H1 (cell line): ENCODE measurements around the gene LRRC3C. TPM values are rescaled to one million over a fixed set of nuclear protein-coding genes. Genes with fewer than 3 reads are reported as not detected.

ENCODE experiments used
- CTCF ChIA-PET: fragments of 300-600 bp; sonication (Branson Sonifier 250); formaldehyde crosslinking; loops from one replicate; lab custom pipeline; 2021; ENCODE audit not compliant: partially characterized antibody; lab: Charles Lee
- POLR2A ChIA-PET: fragments of 300-600 bp; sonication (Branson Sonifier 250); formaldehyde crosslinking; loops from one replicate; lab custom pipeline; 2021; ENCODE audit warnings: inconsistent platforms; ENCODE audit not compliant: partially characterized antibody; lab: Charles Lee
- DNase-seq, 2 experiments: peaks; one replicate each; pipeline versions ENCODE4 v3.0.0 to v3.0.0-alpha.2; 2010 to 2022; ENCODE audit warnings: low spot score in 2 of 2, low read depth in 1 of 2, mixed read lengths in 1 of 2
- FAIRE-seq: peaks from 2 replicates; lab custom pipeline; 2011; peaks lifted over from hg19 to GRCh38; lab: Jason Lieb, UNC
- H2AFZ ChIP-seq: 2 replicates; pipeline ENCODE4 v1.8.1; 2012; ENCODE audit warnings: low read length, inconsistent platforms
- H2AK5ac ChIP-seq: 2 replicates; pipeline ENCODE4 v1.6.1; 2013; ENCODE audit warnings: low read depth, low read length
- H2BK120ac ChIP-seq: replicated peaks from 2 replicates; pipeline ENCODE3; 2013; ENCODE audit warnings: low read depth, low read length, inconsistent platforms
- H2BK12ac ChIP-seq: 2 replicates; pipeline ENCODE4 v1.6.1; 2013; ENCODE audit warnings: low read depth, low read length
- H2BK15ac ChIP-seq: 2 replicates; pipeline ENCODE4 v1.6.1; 2013; ENCODE audit warnings: low read length
- H2BK20ac ChIP-seq: 2 replicates; pipeline ENCODE4 v1.6.1; 2013; ENCODE audit warnings: low read length
- H2BK5ac ChIP-seq: 2 replicates; pipeline ENCODE4 v1.6.1; 2013; ENCODE audit warnings: low read depth, low read length
- H3K14ac ChIP-seq: 2 replicates; pipeline ENCODE4 v1.6.1; 2013; ENCODE audit warnings: inconsistent platforms; ENCODE audit not compliant: insufficient read length
- H3K18ac ChIP-seq: 2 replicates; pipeline ENCODE4 v1.6.1; 2013; ENCODE audit warnings: low read length; ENCODE audit errors: extremely low read depth
- H3K23ac ChIP-seq: 2 replicates; pipeline ENCODE4 v1.6.1; 2013; ENCODE audit warnings: inconsistent platforms; ENCODE audit not compliant: insufficient read length
- H3K23me2 ChIP-seq: 2 replicates; pipeline ENCODE4 v1.6.1; 2013; ENCODE audit warnings: low read depth, low read length
- H3K27ac ChIP-seq: 2 replicates; pipeline ENCODE4 v1.6.1; 2011; ENCODE audit warnings: low read depth, low read length, inconsistent platforms
- H3K27me3 ChIP-seq, 4 experiments: replicated peaks in 1 of 4; 1 replicate in 1 of 4; 2 replicates in 3 of 4; pipeline versions ENCODE4 v1.6.1 to v1.8.1; 2011 to 2013; ENCODE audit warnings: low read length in 3 of 4, mild to moderate bottlenecking in 3 of 4, inconsistent platforms in 2 of 4, mixed read lengths in 2 of 4, moderate library complexity in 1 of 4; ENCODE audit not compliant: control insufficient read depth in 3 of 4, insufficient read depth in 3 of 4; ENCODE audit errors: extremely low read depth in 1 of 4
- H3K36me3 ChIP-seq, 4 experiments: 2 replicates each; pipeline versions ENCODE4 v1.6.1 to v1.8.1; 2011 to 2013; ENCODE audit warnings: mild to moderate bottlenecking in 4 of 4, low read length in 3 of 4, moderate library complexity in 2 of 4, control low read depth in 1 of 4, inconsistent platforms in 1 of 4; ENCODE audit not compliant: insufficient read depth in 4 of 4, control insufficient read depth in 2 of 4
- H3K4ac ChIP-seq: replicated peaks from 2 replicates; pipeline ENCODE3; 2013; ENCODE audit warnings: low read length, low read depth, mixed read lengths, inconsistent platforms; ENCODE audit not compliant: insufficient read length
- H3K4me1 ChIP-seq, 4 experiments: replicated peaks in 1 of 4; 1 replicate in 1 of 4; 2 replicates in 3 of 4; pipeline versions ENCODE4 v1.6.1 to v1.8.1; 2011 to 2013; ENCODE audit warnings: low read length in 3 of 4, inconsistent platforms in 2 of 4, mixed read lengths in 1 of 4; ENCODE audit not compliant: insufficient read depth in 4 of 4, control insufficient read depth in 3 of 4
- H3K4me2 ChIP-seq, 2 experiments: 2 replicates each; pipeline versions ENCODE4 v1.6.1 to v1.8.1; 2011 to 2013; ENCODE audit warnings: low read depth in 2 of 2, low read length in 2 of 2, control low read depth in 1 of 2, inconsistent platforms in 1 of 2, mild to moderate bottlenecking in 1 of 2; ENCODE audit not compliant: insufficient read depth in 1 of 2
- H3K4me3 ChIP-seq, 4 experiments: fragments of 200-600, 300-600 bp in 1 of 4; sonication (generic), shearing (Covaris generic), sonication (Bioruptor Twin) in 1 of 4; 2 replicates each; pipeline versions ENCODE4 v1.5.1 to v1.8.1; 2011 to 2016; ENCODE audit warnings: low read length in 4 of 4, low read depth in 3 of 4, control low read depth in 2 of 4, inconsistent platforms in 2 of 4, mild to moderate bottlenecking in 2 of 4, mixed read lengths in 1 of 4, moderate library complexity in 1 of 4; ENCODE audit not compliant: insufficient read depth in 2 of 4; ENCODE audit errors: extremely low read depth in 1 of 4
- H3K56ac ChIP-seq: replicated peaks from 2 replicates; pipeline ENCODE3; 2013; ENCODE audit warnings: low read depth, mild to moderate bottlenecking, mixed read lengths, low read length, inconsistent platforms; ENCODE audit not compliant: insufficient read length
- H3K79me1 ChIP-seq: 2 replicates; pipeline ENCODE4 v1.6.1; 2013; ENCODE audit warnings: low read depth, low read length, control low read depth
- H3K79me2 ChIP-seq, 2 experiments: 2 replicates each; pipeline versions ENCODE4 v1.6.1 to v1.8.1; 2012 to 2013; ENCODE audit warnings: low read length in 2 of 2, mild to moderate bottlenecking in 2 of 2, inconsistent platforms in 1 of 2; ENCODE audit not compliant: insufficient read depth in 2 of 2, control insufficient read depth in 1 of 2
- H3K9ac ChIP-seq, 4 experiments: replicated peaks in 1 of 4; 1 replicate in 1 of 4; 2 replicates in 3 of 4; pipeline versions ENCODE4 v1.6.1 to v1.8.1; 2011 to 2013; ENCODE audit warnings: low read depth in 3 of 4, low read length in 3 of 4, control low read depth in 2 of 4, mild to moderate bottlenecking in 2 of 4, moderate library complexity in 2 of 4, inconsistent platforms in 1 of 4; ENCODE audit errors: extremely low read depth in 1 of 4
- H3K9me3 ChIP-seq, 2 experiments: 2 replicates each; pipeline versions ENCODE4 v1.6.1 to v1.8.1; 2012 to 2013; ENCODE audit warnings: mild to moderate bottlenecking in 2 of 2, moderate library complexity in 2 of 2, control low read depth in 1 of 2, inconsistent platforms in 1 of 2, low read depth in 1 of 2, low read length in 1 of 2, mixed read lengths in 1 of 2; ENCODE audit not compliant: insufficient read depth in 2 of 2
- H4K20me1 ChIP-seq, 2 experiments: replicated peaks in 1 of 2; 2 replicates each; pipeline versions ENCODE3 to v1.8.1; 2011 to 2013; ENCODE audit warnings: inconsistent platforms in 2 of 2, low read length in 2 of 2, mild to moderate bottlenecking in 1 of 2; ENCODE audit not compliant: insufficient read depth in 2 of 2, control insufficient read depth in 1 of 2
- H4K5ac ChIP-seq: 2 replicates; pipeline ENCODE4 v1.6.1; 2013; ENCODE audit warnings: low read length, low read depth, mixed read lengths, inconsistent platforms; ENCODE audit not compliant: insufficient read length
- H4K8ac ChIP-seq: 2 replicates; pipeline ENCODE4 v1.8.0; 2013; ENCODE audit warnings: mild to moderate bottlenecking, moderate library complexity, low read length, inconsistent platforms; ENCODE audit not compliant: insufficient read depth; ENCODE audit errors: extremely low read depth
- H4K91ac ChIP-seq: replicated peaks from 2 replicates; pipeline ENCODE3; 2013; ENCODE audit warnings: low read length, mixed read lengths, inconsistent platforms; ENCODE audit not compliant: insufficient read length
- ASH2L ChIP-seq: fragments of 200-600, 300-600 bp; sonication (generic); IDR thresholded peaks from one replicate; pipeline ENCODE4 v1.7.1; 2017; ENCODE audit warnings: low read length
- CHD2 ChIP-seq: IDR thresholded peaks from 2 replicates; pipeline ENCODE4 v1.6.1; 2012; ENCODE audit warnings: low read length, improper control_type of control experiment
- E2F6 ChIP-seq: IDR thresholded peaks from 2 replicates; pipeline ENCODE4 v1.6.1; 2012; ENCODE audit warnings: inconsistent platforms
- EP300 ChIP-seq, 2 experiments: IDR thresholded peaks; 1 replicate in 1 of 2; 2 replicates in 1 of 2; pipeline ENCODE4 v1.6.1; 2011 to 2012; ENCODE audit warnings: low read depth in 2 of 2, low read length in 2 of 2, mild to moderate bottlenecking in 2 of 2, borderline replicate concordance in 1 of 2, inconsistent platforms in 1 of 2, moderate library complexity in 1 of 2
- HDAC6 ChIP-seq: IDR thresholded peaks from one replicate; pipeline ENCODE4 v1.7.1; 2012; ENCODE audit warnings: low read depth, mild to moderate bottlenecking, inconsistent platforms, low read length, moderate library complexity
- MAX ChIP-seq: IDR thresholded peaks from 2 replicates; pipeline ENCODE4 v1.6.1; 2012; ENCODE audit warnings: inconsistent platforms
- RAD21 ChIP-seq, 2 experiments: IDR thresholded peaks in 1 of 2; conservative IDR thresholded peaks in 1 of 2; 2 replicates each; pipeline ENCODE4 v1.6.1; 2011; ENCODE audit warnings: low read depth in 2 of 2, low read length in 2 of 2, improper control_type of control experiment in 1 of 2, inconsistent platforms in 1 of 2, mild to moderate bottlenecking in 1 of 2, moderate library complexity in 1 of 2
- WGBS, 2 experiments: shearing (Covaris generic) in 1 of 2; methylation state at CpG; one replicate each; pipeline versions ENCODE4 v1.1.6 to v1.1.7; 2013 to 2015; ENCODE audit warnings: low lambda C conversion rate in 2 of 2, mixed read lengths in 2 of 2, inconsistent platforms in 1 of 2, low coverage in 1 of 2, missing lambda C conversion rate in 1 of 2; ENCODE audit not compliant: insufficient replicate concordance in 2 of 2, insufficient coverage in 1 of 2, insufficient read length in 1 of 2; ENCODE audit errors: extremely low coverage in 1 of 2, missing lambda C conversion rate in 1 of 2; 5-methylcytosine and 5-hydroxymethylcytosine counted together
- polyA plus RNA-seq, 7 experiments: library from polyadenylated mRNA; depleted of rRNA in 3 of 7; stranded (reverse) in 5 of 7; unstranded in 2 of 7; fragments of >200 nt in 5 of 7; fragments of 200-250 nt in 2 of 7; gene quantifications; 1 replicate in 5 of 7; 2 replicates in 1 of 7; 4 replicates in 1 of 7; pipeline versions ENCODE4 v1.2.1 to v1.2.3, GENCODE V29; 2011 to 2013; ENCODE audit warnings: missing spikeins in 2 of 7, mixed read lengths in 2 of 7
- total RNA-seq: library from RNA; stranded (reverse); fragmentation: NEBNext Ultra II Directional; extraction: Animal tissue kit (Norgen Biotek cat#: 25700); gene quantifications from 2 replicates; pipeline ENCODE4 v1.2.1, GENCODE V29; 2021
- TF ChIP-seq, protein P1 (sequence below), 3 experiments: IDR thresholded peaks; 1 replicate in 2 of 3; 2 replicates in 1 of 3; pipeline versions ENCODE4 v1.5.1 to v1.6.1; 2011; ENCODE audit warnings: low read length in 3 of 3, mild to moderate bottlenecking in 3 of 3, inconsistent platforms in 2 of 3, low read depth in 1 of 3, moderate library complexity in 1 of 3; ENCODE audit not compliant: insufficient read depth in 1 of 3; ENCODE audit errors: control extremely low read depth in 1 of 3

LRRC3C gene
- total and polyA plus RNA-seq, 2 of the 8 experiments (the other 6 are each of a cell fraction or from before 2014, with no cell fraction given), result not detected

DNA sequence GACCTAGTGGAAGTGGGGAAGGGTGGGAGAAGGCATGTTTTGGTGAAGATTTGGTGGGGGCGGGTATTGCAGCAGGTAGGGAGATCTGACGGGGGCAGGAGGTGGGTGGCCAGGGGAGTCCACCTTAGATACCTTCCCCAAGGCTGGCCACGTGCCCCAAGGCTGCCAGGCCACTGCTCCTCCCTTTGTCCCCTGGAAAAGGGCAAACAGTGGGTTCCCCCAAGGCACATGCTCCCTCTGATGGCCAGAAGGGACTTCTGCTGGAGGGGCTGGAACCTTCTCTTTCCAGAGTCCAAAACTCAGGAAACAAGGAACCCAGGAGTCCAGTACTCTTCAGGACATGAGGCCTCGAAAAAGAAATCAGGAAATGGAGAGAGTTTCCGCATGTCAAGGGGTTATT lies 46.9 kb downstream of the LRRC3C start:
- H3K36me3 ChIP-seq, result no peaks in the 10 kb centered on the region
- H3K4me2 ChIP-seq, result no peak overlapping the region
- H3K18ac ChIP-seq, result no peak overlapping the region
- H4K20me1 ChIP-seq, result no peaks in the 10 kb centered on the region
- H2BK12ac ChIP-seq, result no peak overlapping the region
- H4K5ac ChIP-seq, result no peak overlapping the region
- no peak overlapping the region for H3K27ac ChIP-seq
- H4K91ac ChIP-seq, result no peak overlapping the region
- no peak overlapping the region for H2BK15ac ChIP-seq
- H3K56ac ChIP-seq, result no peak overlapping the region
- no peak overlapping the region for H3K4ac ChIP-seq
- no peaks in the 10 kb centered on the region for H3K9me3 ChIP-seq
- no peak overlapping the region for H3K9ac ChIP-seq
- H2AK5ac ChIP-seq, result no peak overlapping the region
- H2AFZ ChIP-seq, result no peak overlapping the region
- H3K23me2 ChIP-seq, result no peaks in the 10 kb centered on the region
- POLR2A ChIA-PET, result interaction anchor here (0.9 kb wide), 1 partner anchor 9 kb away, joined by 4 read pairs; no protein-coding TSS in a partner anchor
- FAIRE-seq, result no peak
- peaks cover 0 to 3% (median 1%) of the 10 kb centered on the region in 4 experiments; a peak in 2 of 7 replicates for H3K27me3 ChIP-seq
- H2BK5ac ChIP-seq, result no peak overlapping the region
- peaks cover 0 to 4% (median 2%) of the 10 kb centered on the region in 4 experiments; a peak in 4 of 7 replicates for H3K4me1 ChIP-seq
- no peaks in the 10 kb centered on the region for H3K79me1 ChIP-seq
- no peak overlapping the region for H2BK120ac ChIP-seq
- no peaks in the 10 kb centered on the region for H3K79me2 ChIP-seq
- H3K23ac ChIP-seq, result no peak overlapping the region
- peak overlapping the region; percentile 7; the same call in 1 of the 2 replicates for H4K8ac ChIP-seq
- H3K14ac ChIP-seq, result no peak overlapping the region
- TF ChIP-seq EP300 (IDR thresholded peaks at IDR 0.05; ENCODE audit: borderline replicate concordance in 1 of 2, low read depth in 2 of 2, low read length in 2 of 2) (no peak), ASH2L (no peak), HDAC6 (no peak), MAX (0 out of 2 replicates have a peak, but pooled peaks have one; percentile 28), RAD21 (IDR thresholded peaks at IDR 0.05 in 1 of 2, conservative IDR thresholded peaks at IDR 0.05 in 1 of 2; ENCODE audit: low read depth in 2 of 2, low read length in 2 of 2) (peak; percentile 33 to 54; a peak in 3 of 4 replicates), E2F6 (0 out of 2 replicates have a peak, but pooled peaks have one; percentile 16), CHD2 (no peak)
- TF ChIP-seq, protein P1, sequence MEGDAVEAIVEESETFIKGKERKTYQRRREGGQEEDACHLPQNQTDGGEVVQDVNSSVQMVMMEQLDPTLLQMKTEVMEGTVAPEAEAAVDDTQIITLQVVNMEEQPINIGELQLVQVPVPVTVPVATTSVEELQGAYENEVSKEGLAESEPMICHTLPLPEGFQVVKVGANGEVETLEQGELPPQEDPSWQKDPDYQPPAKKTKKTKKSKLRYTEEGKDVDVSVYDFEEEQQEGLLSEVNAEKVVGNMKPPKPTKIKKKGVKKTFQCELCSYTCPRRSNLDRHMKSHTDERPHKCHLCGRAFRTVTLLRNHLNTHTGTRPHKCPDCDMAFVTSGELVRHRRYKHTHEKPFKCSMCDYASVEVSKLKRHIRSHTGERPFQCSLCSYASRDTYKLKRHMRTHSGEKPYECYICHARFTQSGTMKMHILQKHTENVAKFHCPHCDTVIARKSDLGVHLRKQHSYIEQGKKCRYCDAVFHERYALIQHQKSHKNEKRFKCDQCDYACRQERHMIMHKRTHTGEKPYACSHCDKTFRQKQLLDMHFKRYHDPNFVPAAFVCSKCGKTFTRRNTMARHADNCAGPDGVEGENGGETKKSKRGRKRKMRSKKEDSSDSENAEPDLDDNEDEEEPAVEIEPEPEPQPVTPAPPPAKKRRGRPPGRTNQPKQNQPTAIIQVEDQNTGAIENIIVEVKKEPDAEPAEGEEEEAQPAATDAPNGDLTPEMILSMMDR (IDR thresholded peaks at IDR 0.05; ENCODE audit: control extremely low read depth in 1 of 3, insufficient read depth in 1 of 3, low read depth in 1 of 3, low read length in 3 of 3), result peak; percentile 5 to 50 (median 31)
- TF ChIP-seq, all 59 proteins: peak for 4
- H2BK20ac ChIP-seq, result no peak overlapping the region
- CTCF ChIA-PET, result interaction anchor here (0.8 to 11.9 kb wide), 2 partner anchors 16 to 45 kb away, joined by 3 to 96 read pairs; partner anchors contain the start of gene GSDMA
- 78% methylated on average over 5 of the region's 5 CpGs; no CpG with 5 or more reads in 1 of the 2 experiments for WGBS, 2 experiments
- no peak for DNase-seq
- no peak overlapping the region for H3K4me3 ChIP-seq
